ENCODE results near the gene ZBTB21. TPM values are rescaled to one million over a fixed set of nuclear protein-coding genes. Genes with fewer than 3 reads are reported as not detected.
"Not testable (repeated sequence)": the region's sequence is repeated elsewhere in the genome, so short reads cannot be mapped to it uniquely, and the experiment has no call there.

The ZBTB21 gene
- total RNA-seq, 6 donors from 2014 or later: 12.4 to 28.3 (median 16.7) TPM

- TF ChIP-seq EP300 (IDR thresholded peaks at IDR 0.05) (no peak), CTCF (IDR thresholded peaks at IDR 0.05) (no peak), POLR2A (IDR thresholded peaks at IDR 0.05) (no peak), POLR2AphosphoS5 (IDR thresholded peaks at IDR 0.05) (no peak)
- DNase-seq: no peak
- Histone ChIP-seq H3K4me3 (no peak overlapping the region), H3K27ac (no peak overlapping the region), H3K27me3 (no peaks in the 10 kb centered on the region), H3K9me3 (no peaks in the 10 kb centered on the region), H3K36me3 (peaks cover 0 to 14% (median 4%) of the 10 kb centered on the region in 4 donors), H3K4me1 (peaks cover 0 to 7% (median 0%) of the 10 kb centered on the region in 4 donors)
- ATAC-seq (ENCODE audit: low FRiP score in 2 of 2): no peak
- 91 to 96% methylated on average over 4 of the region's 4 CpGs for WGBS, 2 donors
These were observed 9.3 kb downstream of the ZBTB21 start for GRCh38 chr21:42000908-42001307.

GRCh38 chr21:41997657-41998056 is 12.5 kb downstream of the ZBTB21 start:
- Histone ChIP-seq H3K27ac (no peak overlapping the region), H3K27me3 (no peaks in the 10 kb centered on the region), H3K9me3 (no peaks in the 10 kb centered on the region), H3K4me1 (peaks cover 0 to 7% (median 0%) of the 10 kb centered on the region in 4 donors), H3K36me3 (peaks cover 0 to 36% (median 14%) of the 10 kb centered on the region in 4 donors), H3K4me3 (no peak overlapping the region)
- DNase-seq (no peak), ATAC-seq (ENCODE audit: low FRiP score in 2 of 2) (no peak)
- no peak for TF ChIP-seq EP300 (IDR thresholded peaks at IDR 0.05)
- no peak for TF ChIP-seq POLR2A (IDR thresholded peaks at IDR 0.05)
- TF ChIP-seq POLR2AphosphoS5 (IDR thresholded peaks at IDR 0.05): no peak
- no peak for TF ChIP-seq CTCF (IDR thresholded peaks at IDR 0.05)
- WGBS, 2 donors: 64 to 77% methylated on average over 1 of the region's 1 CpG

- ATAC-seq (ENCODE audit: low FRiP score in 2 of 2): no peak
- Histone ChIP-seq H3K4me1 (peaks cover 0 to 7% (median 0%) of the 10 kb centered on the region in 4 donors), H3K9me3 (no peaks in the 10 kb centered on the region), H3K4me3 (no peak overlapping the region), H3K27ac (no peak overlapping the region), H3K27me3 (no peaks in the 10 kb centered on the region), H3K36me3 (peaks cover 0 to 44% (median 31%) of the 10 kb centered on the region in 4 donors)
- TF ChIP-seq POLR2A (IDR thresholded peaks at IDR 0.05) (no peak), POLR2AphosphoS5 (IDR thresholded peaks at IDR 0.05) (no peak), CTCF (IDR thresholded peaks at IDR 0.05) (no peak), EP300 (IDR thresholded peaks at IDR 0.05) (no peak)
- no peak for DNase-seq
- WGBS, 2 donors: 97% methylated on average over 3 of the region's 3 CpGs
These were observed 14.6 kb downstream of the ZBTB21 start for GRCh38 chr21:41995577-41995976.

GRCh38 chr21:41994613-41995012 is 15.5 kb downstream of the ZBTB21 start:
- not testable (repeated sequence) for H3K4me1 ChIP-seq; H3K27ac ChIP-seq; DNase-seq; ATAC-seq (ENCODE audit: low FRiP score in 2 of 2); H3K27me3 ChIP-seq; H3K9me3 ChIP-seq; H3K4me3 ChIP-seq
- WGBS, 2 donors: 90 to 95% methylated on average over 5 of the region's 5 CpGs
- H3K36me3 ChIP-seq: peaks cover 0 to 44% (median 31%) of the 10 kb centered on the region in 4 donors

- H3K27me3 ChIP-seq: no peaks in the 10 kb centered on the region
- H3K4me3 ChIP-seq: no peak overlapping the region
- WGBS, 2 donors: 75 to 80% methylated on average over 6 of the region's 6 CpGs
- TF ChIP-seq CTCF (IDR thresholded peaks at IDR 0.05): no peak
- TF ChIP-seq POLR2AphosphoS5 (IDR thresholded peaks at IDR 0.05): no peak
- no peak for TF ChIP-seq EP300 (IDR thresholded peaks at IDR 0.05)
- no peak for TF ChIP-seq POLR2A (IDR thresholded peaks at IDR 0.05)
- peaks cover 0 to 44% (median 31%) of the 10 kb centered on the region in 4 donors for H3K36me3 ChIP-seq
- ATAC-seq (ENCODE audit: low FRiP score in 2 of 2): peak in 1 of 2 donors; percentile 89
- H3K4me1 ChIP-seq: peaks cover 0 to 7% (median 0%) of the 10 kb centered on the region in 4 donors
- no peak overlapping the region for H3K27ac ChIP-seq
- H3K9me3 ChIP-seq: no peaks in the 10 kb centered on the region
- no peak for DNase-seq
These were observed 16.4 kb downstream of the ZBTB21 start for GRCh38 chr21:41993744-41994143.

Measured in upper lobe of left lung (tissue), 6 donors.